DMS53 (cell line): ENCODE results near the gene FAF2.

Source experiments
- DNase-seq: peaks from one replicate; lab custom pipeline; 2025; lab: John Stamatoyannopoulos, UW

FAF2 gene

DNA sequence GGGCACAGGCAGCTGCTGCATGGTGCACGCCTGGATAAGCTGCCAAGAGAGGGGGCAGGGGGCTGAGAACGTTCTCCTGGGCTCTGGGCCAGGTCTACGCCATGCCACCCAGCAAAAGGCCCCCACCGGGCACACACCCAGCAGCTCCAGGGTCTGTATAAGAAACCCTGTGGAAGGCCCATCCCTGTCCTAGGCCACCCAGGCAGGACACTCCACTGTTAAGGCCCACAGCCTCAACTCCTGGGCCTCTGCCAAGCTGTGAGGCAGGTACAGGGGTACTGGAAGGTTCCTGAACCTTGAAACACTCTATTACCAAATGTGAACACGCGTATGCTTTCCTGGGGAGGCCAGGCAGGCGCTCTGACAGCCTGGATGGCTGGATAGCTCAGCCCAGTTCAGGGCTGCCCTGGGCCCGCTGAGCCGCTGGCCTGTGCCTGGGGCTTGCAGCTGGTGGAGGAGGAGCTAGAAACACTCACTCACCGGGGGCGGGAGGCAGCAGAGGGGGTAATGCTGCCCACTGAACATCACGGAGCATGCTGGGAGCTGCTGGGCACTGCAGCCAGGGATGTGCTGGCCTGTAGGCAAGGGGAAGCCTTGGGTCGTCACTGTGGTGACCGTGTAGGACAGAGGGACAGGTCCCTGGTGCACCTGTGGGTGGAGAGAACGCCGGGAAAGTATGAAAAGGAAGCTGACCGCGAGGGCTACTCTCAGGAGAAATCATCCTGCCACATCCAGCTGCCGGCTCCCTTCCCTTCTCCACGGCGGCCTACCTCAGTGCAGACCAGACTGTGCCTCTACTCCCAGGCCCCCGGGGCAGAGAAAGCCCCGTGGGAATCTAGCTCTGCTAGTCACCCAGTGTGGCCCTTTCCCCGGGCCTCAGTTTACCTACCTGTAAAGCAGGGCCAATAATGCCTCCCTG, 83.1 kb downstream of the FAF2 start:
- peak; percentile 25 for DNase-seq

GRCh38 chr5:176531902-176532493, 83.8 kb downstream of the FAF2 start:
- no peak for DNase-seq

DNA sequence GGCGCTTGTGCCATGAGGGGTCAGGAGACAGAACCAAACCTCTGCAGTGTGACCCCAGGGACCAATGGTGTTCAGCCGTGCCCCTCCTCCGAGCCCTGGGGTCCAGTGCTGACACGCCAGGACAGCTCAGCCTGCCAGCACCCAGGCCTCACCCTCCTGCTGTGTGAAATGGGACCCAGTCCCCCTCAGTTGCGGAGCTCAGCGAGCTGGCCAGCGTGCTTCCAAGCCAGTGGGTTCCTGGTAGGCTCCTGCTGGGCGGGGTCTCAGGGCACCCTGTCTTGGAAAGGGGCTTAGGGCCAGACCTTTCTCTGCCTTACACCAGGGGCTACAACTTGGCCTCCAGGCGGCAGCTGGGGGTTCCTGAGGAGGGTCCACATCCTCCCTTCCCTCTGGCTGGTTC, 84.6 kb downstream of the FAF2 start:
- no peak for DNase-seq

- no peak for DNase-seq
Observed at GRCh38 chr5:176533390-176533789, 85.2 kb downstream of the FAF2 start.

DNA sequence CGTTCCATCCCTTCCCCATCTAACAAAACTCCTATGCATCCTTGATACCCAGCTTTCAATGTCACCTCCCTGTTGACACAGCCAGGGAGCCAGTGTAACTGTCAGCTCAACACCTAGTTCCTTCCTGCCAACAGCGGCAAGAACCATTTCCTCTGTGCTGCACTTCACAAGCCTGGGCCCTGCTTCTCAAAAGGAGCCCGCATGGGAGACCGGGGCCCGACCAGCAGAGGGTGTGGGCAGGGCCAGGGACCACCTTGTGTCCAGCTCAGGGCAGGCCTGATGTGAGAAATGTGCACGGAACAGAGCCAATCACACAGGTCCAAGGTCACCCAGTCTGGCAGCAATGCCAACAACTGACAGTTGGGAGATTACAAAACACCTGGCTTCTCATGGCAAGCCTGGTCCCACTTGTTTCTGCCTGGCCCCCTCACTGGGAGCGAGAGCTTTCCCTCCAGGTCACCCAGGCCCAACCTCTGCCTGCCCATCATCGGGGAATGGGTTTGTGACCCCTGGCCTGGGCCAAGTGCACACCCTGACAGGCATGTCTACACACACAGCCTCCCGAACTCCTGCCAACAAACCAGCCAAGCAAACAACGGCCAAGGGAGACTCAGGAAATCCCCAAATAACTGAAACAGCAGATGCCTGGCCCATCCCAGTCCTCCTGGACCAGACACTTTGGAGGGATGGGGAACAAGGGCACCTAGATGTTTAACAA, 85.9 kb downstream of the FAF2 start:
- DNase-seq, result no peak

DNA sequence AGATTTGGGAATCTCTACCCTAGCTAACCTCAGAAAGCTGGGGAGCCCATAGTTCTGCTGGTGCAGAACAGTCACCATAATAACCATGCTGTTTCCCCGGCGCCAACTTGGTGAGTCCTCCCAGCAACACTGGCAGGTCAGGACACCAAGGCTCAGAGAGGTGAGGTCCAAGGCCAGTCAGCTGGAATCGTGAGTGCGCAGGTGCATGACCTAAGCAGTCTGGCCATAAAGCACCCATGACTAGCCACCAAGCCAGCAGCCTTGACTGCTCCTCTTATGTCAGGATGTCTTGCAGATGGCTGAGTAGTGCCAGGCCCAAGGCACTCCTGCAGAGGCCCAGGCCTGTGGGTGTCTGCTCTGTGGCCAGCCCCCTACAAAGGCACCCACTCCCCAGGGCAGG, 86.5 kb downstream of the FAF2 start:
- peak; percentile 26 for DNase-seq

GRCh38 chr5:176535101-176535663, 87.0 kb downstream of the FAF2 start:
- peak; percentile 51 for DNase-seq

DNA sequence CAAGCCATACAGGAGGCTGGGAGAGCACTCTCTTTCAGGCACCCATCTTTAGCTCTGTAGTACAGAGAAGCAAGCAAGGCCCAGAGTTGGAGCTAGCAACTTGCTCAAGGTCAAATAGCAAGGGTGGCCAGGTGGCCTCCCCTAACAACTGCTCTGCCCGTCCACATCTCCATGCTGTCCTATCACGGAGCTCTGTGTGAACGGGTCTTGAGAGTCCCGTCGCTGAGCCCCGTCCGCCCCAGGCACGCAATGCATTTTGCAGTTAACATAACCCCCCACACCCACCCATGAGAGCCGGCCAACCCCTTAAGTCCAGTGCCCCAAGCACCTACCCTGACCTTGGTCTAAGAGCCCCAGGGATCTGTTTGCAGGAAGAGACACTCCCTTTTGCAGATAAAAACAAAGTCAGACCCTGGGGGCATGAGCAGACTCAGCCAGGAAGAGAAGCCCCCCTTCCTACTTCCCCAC, 87.5 kb downstream of the FAF2 start:
- peak; percentile 54 for DNase-seq

GRCh38 chr5:176536132-176536901, 88.1 kb downstream of the FAF2 start:
- peak; percentile 89 for DNase-seq

DNA sequence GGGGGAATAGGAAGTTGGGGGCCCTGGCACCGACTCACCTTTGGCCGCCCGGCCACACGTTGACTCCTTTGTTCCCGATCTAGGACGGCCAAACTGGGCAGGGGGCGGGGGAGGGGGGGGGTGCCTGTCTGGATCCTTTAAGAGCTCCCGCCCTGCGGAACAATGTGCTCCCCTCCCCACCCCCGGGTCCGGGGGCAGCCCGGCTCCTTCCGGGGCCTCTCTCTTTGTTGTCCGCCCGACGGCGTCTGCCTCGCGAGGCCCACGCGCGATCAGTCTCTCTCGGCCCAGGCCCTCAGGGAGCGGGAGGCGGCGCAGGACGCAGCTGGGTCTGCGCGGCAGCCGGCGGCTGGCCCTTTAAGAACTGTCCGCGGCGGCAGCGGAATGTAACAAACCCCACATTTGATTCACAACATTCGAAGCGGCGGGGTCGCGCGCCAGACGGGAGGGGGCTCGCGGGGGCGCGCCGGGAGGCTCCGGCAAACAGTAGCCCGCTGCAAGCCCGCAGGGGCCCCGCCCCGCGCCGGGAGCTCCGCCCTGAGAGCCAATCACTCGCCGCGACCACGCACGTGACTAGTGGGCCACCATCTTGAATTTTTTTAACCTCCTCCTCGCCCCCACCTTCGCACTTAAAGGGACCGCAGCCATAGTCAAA, 88.8 kb downstream of the FAF2 start, which contains the start of gene RNF44:
Gene RNF44, minus strand, starts transcription at position 501 of the 652 bp plus-strand sequence. CDS start 4,930 bp downstream, outside the sequence.
- peak; percentile 99 for DNase-seq

- peak; percentile 100 for DNase-seq
Observed at GRCh38 chr5:176537554-176538229, 89.5 kb downstream of the FAF2 start.

GRCh38 chr5:176538230-176538988, 90.2 kb downstream of the FAF2 start:
- DNase-seq, result peak; percentile 68

GRCh38 chr5:176538989-176539384, 90.8 kb downstream of the FAF2 start:
- DNase-seq, result no peak

- no peak for DNase-seq
Observed at GRCh38 chr5:176540476-176540899, 92.3 kb downstream of the FAF2 start.

DNA sequence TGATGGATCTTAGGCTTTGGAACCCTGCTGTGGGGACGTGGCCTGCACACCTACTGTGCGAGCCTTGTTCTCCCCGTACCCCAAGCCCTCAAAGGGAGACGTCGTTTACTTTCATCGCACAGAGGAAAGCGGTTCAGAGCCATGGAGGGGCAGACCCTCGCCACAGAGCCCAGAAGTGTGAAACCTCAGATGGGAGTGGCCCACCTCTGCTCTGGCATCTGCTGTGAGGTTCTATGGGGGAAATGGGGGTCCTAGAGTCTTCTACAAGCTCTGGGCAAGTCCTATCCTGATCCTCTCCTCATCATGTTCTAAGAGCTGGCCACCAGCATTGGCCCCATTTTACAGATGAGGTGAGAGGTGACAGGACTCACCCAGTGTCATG, 92.8 kb downstream of the FAF2 start:
- no peak for DNase-seq

DNA sequence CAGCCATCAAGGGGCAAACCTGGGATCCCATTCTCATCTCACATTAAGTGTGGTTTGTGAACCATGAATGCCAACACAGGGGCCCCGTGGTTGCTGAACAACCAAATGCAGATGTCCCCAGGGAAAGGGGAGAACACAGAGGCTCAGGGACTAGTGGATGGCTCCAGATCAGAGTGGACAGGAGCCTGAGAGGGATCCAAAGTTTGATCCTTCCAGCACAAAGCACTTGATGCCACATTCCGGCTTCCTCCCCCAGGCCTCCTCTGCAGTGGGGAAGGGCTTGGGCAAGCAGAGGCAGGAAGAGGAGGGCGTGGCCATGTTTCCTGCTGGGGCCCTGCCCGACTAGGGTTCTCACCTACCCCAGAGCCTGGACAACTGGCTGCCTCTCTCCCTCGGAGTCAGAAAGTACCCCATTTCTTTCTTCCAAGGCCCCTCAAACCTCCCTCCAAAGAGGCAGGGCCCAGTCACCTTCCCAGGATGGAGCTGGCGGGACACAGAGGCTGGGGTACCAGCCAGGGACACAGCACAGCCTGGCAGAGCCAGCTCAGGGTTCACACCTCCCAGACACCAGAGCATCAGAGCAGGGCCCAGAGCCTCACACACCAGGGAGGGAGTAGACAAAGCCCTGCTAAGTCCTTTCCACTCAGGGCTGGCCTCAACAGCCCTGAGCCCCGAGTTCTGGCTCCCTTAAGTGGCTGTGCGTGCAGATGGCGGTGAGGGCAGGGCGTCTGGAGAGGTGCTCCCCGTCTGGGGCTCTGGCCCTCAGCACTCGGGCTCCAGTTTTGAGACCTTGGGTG, 93.4 kb downstream of the FAF2 start:
- DNase-seq, result peak; percentile 44

DNA sequence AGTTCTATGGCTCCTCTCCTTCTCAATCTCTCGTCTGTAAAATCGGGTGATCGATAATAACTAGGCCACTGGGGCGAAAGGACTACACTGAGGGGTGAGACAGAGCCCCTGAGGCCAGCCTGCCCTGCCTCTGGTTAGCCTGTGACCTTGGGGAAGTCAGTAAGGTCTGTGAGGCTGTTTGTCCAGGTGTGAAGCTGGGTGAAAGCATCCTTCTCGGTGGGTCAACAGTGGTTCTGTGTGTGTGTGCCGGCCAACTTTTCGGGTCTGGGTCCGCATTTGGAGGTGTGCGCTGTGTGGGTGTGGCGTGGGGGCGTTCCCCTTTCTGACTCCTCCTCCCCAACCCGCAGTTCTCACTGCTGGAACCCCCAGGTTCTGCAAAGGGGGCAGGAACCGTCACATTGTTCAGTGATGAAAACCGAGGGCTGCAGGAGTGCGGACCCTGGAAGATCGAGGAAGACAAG, 94.0 kb downstream of the FAF2 start:
- peak; percentile 39 for DNase-seq

DNA sequence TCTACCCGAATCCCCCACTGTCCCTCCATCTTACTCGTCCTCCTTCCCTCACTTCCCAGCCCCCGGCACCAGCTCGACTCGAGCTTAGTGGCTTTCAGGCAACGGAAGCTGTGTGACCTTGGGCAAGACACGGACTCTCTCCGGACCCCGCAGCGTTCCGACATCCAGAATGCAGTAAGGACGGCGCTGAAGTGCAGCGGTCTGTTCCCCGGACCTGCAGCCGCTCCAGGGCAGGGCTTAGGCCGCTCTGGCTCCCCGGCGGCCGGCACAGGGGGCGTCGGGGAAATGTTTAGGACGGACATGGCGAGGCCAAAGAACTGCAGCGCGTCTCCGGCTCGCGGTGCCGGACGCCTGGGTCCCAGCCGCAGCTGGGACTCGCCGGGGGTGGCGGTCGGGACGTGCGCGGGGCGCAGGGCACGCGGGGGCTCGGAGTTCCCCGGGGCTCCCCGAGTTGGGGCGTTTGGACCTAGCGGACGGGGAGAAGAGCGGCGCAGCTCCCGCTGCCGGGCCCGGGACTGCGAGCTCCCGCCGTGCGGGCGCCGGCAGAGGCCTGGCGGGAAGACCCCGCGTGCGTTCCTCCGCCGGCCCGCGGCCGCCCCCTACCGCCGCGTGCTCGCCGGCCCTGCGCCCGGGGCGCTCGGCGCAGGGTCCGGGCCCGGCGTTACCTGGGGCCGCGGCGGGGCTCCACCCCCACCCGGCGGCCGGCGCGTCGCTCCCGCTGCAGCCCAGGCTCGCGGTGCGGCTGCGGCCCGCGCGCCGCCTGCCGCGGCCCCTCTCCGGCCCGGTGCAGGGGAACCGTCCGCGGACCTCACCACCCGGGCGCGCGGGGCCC, 94.6 kb downstream of the FAF2 start:
- peak; percentile 83 for DNase-seq
